NB4 (cell line): ENCODE measurements around the gene MACO1.

Source experiments
- CTCF ChIP-seq: IDR thresholded peaks from one replicate; pipeline ENCODE4 v1.5.1; 2012; ENCODE audit warnings: low read depth, low read length
- MAX ChIP-seq: IDR thresholded peaks from 2 replicates; pipeline ENCODE4 v1.6.1; 2011; ENCODE audit warnings: low read depth, low read length
- MYC ChIP-seq: IDR thresholded peaks from 2 replicates; pipeline ENCODE4 v1.6.1; 2011; ENCODE audit warnings: low read depth, low read length
- POLR2A ChIP-seq: IDR thresholded peaks from 2 replicates; pipeline ENCODE4 v1.6.1; 2011; ENCODE audit warnings: mild to moderate bottlenecking; ENCODE audit not compliant: insufficient read length; ENCODE audit errors: extremely low read depth

- TF ChIP-seq CTCF (no peak), POLR2A (no peak), MAX (no peak), MYC (no peak)
Observed at GRCh38 chr1:25522031-25522655, 91.4 kb downstream of the MACO1 start.
